NCI-H187 (cell line): ENCODE measurements around the gene DGUOK.

Source experiments
- DNase-seq, 2 experiments: peaks; one replicate each; lab custom pipeline; 2025; lab: John Stamatoyannopoulos, UW

Gene DGUOK

DNA sequence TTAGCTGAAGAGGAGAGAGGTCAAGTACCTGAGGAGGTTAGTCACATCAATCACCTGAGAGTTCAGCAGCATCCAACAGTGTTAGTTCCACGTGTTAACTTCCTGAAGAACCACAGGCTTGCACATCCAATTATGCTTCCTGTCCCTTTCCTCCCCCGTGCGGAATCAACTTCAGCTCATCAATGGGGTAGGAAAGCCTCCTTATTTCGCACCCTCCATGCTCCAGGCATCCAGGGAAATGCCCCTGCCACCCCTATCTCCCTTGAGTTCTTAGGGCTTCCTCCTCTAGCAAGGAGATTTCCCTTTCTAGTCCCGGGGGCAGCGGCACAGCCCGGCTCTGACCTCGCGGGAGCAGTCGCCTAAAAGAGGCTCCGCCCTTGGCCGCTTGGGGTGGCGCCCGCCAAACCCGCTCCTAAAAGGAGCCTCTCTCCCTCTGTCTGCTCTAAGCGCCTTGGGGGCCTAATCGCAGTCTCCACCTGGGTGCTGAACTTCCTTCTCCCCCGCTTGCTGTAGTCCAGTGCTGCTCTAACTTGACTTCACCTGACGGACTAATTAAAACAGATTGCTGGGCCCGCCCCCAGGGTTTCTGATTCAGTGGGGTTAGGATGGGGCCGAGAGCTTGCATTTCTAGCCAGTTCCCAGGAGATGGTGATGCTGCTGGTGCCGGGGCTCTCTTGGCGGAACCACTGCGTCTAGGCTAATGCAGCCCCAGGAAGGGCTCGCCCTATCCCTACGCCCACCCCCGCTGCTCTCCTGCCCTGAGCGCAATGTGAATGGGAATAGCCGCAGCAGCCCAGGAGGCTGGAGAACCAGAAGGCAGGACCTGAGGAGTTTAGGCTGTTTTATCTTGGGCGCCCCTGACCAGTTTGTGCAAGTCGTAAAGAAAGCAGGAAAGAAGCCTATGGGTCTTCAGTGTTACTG lies 54.7 kb downstream of the DGUOK start:
- no peak for DNase-seq

DNA sequence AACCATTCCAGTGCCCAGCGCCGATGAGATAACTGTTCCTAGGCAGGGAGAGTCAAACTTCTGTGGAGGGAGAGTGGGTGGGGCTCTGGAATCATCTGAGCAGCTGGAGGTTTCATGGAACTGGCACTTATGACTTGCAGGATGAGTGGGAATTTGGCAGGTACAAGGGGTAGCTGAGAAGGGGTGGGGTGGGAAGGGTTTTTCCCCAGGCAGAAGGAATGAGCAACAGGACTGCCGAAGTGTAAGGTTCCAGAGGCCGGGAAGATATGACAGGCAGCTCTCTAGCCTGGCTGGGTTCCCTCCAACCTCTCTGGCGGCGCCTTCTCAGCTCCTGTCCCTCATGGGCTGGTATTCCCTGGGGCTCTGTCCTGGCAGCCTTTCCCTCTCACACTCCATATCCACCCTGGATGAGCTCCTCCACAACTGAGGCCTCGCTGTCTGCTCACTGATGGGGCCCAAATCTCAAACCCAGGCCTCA lies 55.5 kb downstream of the DGUOK start:
- no peak for DNase-seq

DNA sequence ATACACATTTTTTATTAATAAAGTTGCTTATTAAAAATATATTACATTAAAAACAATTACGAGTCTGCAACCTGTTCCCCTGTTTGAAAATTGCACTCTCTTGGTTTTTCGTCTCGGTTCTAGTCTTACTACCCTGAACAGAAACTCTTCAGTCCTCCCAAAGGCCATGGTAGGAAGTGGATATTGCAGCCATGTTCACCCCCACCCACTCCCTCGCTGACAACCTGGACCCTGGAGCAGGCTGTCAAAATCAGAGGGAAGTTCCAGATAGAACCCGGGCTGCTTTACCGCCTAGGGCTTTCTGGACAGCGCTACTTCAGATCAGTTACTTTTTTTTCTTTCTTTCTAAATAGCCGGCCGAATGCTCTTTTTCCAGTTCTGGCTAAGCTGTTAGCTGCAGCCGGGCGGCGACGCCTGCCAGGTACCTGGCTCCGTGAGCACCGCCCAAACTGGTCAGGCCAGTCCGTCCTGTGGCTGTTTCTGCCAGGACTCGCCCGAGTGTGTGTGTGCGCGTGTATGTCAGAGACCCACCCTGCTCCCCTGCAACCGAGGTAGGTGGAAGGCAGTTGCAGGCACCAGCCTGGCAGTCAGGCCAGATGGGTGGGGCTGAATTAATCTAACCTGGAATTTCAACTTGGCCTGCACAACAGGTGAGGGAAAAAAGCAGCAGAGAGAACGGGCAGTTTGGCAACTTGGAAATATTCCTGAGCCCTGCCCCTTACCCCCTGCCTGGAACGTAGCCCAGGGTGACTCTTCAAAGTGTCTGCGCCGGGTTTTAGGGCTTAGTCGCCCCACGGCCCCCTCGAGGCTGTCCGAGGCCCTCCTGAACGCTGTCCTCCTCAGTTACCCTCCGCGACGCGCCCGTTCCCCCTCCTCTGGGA lies 56.9 kb downstream of the DGUOK start:
- DNase-seq, result no peak

DNA sequence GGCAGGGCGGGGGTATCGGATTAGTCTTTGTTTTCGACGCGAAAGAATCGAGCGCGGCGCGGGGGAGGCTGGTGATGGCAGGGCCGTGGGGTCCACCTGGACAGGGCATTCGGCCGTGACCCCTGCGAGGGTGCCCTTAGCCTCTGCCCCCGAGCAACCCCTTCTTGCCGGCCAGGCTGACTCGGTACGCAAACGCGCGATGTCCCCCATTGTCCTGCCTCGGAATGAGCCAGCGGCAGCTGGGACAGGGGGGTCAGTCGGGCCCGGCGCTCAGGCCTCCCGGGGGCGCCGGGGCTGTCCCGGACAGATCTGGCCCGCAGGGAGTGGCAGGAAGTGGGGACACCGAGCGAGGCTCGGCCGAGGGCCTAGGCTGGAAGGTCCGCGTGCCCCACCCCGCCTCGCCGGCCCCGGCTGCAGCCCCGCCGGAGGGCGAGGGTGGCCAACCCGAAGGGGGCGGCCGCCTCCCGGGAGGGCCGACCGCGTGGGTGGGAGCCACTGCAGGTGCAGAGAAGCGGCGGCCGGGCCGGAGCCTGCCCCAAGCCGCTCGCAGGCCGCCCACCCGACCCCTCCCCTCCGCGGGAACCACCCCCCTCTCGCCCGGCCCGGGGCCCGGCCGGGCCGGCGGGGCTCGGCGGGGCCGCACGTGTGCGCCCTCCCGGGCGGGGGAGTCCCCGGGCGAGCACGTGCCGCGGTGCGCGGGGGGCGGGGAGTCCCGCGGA lies 57.7 kb downstream of the DGUOK start, which contains the start of gene TET3:
TSS of gene TET3 (plus strand) at position 708 of the 719 bp plus-strand sequence. CDS start 1,494 bp downstream, outside the sequence.
- DNase-seq, result no peak

DNA sequence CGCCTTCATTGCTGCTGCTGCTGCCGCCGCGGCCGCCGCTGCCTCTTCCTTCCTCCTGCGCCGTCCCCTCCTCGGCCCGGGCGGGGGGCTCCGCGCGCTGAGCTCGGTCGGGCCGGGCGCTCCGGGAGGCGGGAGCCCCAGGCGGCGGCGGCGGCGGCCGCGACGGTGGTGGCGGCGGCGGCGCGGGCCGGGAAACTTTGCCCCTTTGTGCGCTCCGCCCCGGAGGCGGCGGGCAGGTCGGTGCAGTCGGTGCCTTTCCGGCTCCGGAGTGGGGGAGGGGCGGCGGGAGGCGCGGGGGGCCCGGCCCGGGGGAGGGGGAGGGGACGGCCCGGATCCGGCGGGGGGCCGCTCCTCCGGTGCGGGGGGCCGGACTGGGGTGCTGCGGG lies 58.2 kb downstream of the DGUOK start:
- DNase-seq, result no peak

DNA sequence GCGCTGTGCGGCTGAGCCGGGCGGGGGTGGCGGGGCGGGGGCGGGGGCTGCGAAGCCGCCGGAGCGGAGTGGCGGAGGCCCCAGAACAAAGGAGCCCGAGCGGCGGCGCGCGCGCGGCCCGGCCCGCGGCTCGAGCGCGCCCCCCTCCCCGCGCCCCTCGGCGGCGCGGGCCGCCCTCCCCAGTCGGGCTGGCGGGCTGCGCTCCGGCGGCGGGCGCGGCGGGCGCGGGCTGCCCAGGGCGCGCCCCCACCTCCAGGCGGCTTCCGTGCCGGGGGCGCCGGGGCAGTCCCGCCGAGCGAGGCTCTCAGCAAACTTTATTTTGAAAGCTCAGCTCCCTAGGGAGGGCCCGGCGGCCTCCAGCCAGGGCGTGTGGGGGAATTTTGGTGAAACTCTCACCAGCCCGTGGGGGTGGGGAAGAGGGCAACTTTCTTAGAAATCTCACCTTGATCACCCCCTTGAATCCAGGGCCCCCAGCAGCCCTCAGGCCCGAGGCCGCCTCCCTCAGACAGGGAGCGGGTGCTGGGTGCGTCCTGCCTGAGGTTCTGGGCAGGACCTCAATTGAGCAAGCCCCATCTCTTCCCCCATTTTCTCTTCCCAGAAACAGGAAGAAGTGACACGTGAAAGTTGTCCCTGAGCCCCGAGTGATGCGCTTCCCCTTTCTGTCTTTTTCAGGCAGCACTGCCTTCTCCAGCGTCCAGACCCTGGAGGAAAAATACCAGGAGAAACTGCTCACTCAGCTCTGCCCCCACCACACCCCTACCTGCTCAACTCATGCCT lies 58.8 kb downstream of the DGUOK start:
- no peak for DNase-seq

DNA sequence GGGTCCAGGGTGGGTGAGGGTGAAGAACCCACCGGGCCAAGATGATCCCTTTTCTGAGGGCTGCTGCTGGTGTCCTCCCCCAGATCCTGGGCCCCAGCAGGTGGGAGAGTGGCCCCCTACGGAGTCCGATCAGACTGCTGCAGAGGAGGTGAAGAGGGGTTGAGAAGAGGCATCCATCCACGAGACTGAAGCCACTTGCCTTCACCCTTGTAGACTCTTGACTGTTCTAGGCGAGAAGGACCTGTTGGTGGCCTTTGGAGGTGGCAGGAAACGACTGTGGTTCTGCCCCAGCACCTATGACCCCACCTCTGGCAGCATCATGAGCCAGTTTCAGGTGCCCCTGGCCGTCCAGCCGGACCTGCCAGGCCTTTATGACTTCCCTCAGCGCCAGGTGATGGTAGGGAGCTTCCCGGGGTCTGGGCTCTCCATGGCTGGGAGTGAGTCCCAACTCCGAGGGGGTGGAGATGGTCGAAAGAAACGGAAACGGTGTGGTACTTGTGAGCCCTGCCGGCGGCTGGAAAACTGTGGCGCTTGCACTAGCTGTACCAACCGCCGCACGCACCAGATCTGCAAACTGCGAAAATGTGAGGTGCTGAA lies 59.5 kb downstream of the DGUOK start:
- DNase-seq, result no peak

DNA sequence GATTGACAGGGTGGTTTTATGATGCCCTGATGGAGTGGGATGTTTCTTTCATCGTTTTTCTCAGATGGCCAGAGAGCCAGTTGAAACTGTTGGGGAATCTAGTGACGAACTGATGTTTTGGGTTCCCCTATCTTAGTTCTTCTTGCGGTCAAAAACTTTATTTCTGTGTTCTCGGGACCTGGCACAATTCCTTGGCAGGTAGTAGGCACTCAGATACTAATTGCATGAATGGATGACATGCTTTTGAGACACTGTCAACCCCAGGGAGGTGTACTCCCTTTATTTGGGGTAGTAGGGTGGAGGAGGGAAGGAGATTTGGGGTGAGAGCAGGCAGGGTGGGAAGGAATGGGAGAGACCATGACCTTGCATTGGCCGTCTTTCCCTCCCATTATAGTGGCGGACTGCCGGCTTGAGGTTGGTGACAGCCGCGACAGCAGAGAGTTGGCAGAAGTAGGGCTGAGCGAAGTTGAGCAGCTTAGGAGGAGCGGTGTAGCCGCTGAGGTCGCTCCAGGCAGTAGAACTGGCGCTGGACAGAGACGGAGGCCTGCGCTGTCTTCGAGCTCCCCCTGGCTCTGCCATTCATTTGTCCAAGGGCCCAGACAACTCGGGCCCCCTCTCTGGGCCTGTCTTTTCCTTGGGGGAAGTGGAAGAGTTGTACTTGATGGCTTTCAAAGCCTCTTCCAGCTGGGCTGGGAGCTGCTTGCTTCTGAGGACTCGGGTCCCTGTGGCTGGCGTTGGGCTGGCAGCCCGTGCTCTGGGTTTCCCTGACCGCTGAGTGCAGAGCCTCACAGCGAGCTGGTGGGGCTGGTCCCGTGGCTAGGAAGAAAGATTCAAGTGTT lies 60.6 kb downstream of the DGUOK start:
- DNase-seq, result no peak

DNA sequence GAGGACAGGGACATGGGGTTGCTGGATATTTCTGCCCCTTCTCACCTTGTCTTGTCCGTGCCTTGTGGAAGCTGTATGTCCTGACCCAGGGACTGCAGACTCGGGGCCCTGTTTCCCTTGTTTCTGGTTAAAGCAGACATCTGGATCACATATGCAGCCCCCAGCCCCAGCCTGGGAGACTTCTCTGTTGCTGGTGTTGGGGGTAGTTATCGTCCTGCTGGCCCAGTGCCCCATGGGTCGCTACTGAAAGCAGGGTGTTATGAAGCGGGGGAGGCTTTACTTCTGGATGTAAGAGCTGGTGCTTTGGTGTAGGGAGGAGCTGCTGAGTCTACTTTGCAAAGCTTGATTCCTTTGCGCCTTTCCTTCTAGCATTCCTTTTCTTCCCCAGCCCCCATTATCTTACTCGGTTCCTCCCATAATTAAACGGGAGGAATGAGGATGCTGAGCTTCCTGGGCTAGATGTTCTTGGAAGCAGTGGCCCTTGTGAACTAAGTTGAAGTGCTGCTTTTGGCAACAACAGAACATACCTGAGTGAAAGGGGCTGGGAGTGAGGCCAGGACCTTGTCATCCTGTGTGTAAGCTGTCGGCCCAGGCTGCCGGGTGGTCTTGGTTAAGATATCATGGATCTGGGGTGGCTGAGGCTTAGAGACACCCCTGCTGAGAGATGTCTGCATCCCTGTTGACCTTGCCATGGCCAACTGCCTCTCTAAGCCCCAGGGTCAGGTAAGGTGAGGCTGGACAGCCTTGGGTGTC lies 61.4 kb downstream of the DGUOK start:
- no peak for DNase-seq

DNA sequence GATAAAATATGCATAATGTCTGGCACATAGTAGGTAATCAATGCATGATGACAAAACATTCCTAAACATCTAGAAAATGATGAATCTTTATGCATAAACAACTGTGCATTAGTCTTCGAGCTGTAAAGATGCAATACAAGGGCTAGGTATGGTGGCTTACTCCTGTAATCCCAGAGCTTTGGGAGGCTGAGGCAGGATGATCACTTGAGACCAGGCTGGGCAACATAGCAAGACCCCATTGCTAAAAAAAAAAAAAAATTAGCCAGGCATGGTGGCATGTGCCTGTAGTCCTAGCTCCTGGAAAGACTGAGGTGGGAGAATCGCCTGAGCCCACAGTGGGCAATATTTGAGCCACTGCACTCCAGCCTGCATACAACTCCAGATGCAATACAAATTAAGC lies 63.3 kb downstream of the DGUOK start:
- DNase-seq, result no peak

DNA sequence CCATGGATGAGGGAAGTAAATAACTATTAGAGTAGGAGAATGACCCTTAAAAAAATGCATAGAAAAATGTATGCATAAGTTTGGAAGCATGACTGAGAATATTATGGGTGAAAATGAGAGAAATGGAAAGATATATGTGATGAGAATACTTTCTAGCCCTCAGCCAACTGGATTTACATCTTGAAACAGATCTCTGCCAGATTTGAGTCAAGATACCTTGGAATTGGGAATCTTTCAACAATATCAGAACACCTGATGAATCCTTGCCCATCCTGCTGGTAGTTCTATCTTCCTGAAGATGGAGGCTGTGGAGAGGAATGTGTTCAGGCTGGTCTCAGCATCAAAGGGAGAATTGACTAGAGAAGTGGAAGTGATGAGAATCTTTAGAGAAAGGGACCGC lies 63.9 kb downstream of the DGUOK start:
- DNase-seq, result no peak

DNA sequence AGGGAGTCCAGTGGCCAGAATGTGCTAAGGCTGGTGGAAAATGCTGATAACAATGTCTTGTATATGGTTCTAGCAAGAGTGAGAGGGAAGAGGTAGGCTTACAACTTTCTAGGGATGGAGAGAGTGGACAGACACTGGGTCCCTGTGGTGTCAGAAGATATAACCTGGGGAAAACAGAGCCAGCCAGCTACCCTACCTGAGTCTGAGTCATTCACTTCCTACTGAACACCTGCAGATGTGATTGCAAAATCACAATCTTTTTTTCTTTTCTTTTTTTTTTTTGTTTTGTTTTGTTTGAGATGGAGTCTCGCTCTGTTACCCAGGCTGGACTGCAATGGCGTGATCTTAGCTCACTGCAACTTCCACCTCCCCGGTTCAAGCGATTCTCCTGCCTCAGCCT lies 65.4 kb downstream of the DGUOK start:
- no peak for DNase-seq

DNA sequence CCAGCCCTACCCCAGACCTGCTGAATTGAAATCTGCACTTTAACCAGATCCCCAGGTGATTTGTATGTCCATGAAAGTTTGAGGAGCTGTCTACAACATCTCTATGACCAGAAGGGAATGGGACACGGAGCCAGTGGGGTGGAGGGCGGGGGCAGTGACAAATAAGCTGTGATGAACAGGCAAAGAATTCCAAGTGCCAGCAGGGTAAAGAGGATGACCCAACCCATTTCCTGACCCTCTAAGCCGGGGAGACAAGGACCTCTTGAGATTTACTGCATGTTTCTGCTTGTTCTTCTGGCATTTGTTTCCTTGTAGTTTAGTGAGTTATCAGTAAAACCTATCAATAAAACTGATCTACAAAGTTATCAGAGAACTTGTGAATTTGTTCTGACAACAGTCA lies 66.7 kb downstream of the DGUOK start:
- no peak for DNase-seq

DNA sequence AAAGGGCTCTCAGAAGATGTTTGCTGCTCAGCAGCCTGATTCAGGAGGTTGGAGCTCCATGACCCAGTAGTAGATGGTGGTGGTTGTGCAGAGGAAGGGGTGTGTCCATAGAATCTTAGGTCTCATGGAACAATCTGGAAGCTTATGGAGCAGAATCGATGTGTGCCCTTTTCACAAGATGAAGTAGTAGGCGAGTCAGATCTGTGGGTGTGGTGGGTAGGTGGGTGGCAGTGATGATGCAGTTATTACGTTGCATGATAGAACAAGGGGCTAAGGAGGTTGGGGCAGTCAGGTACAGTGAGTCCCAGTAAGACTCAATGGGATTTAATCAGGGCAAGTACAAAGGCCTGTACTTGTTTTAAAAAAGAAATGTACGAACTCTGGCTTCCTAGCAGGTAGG lies 67.1 kb downstream of the DGUOK start:
- DNase-seq, result no peak

DNA sequence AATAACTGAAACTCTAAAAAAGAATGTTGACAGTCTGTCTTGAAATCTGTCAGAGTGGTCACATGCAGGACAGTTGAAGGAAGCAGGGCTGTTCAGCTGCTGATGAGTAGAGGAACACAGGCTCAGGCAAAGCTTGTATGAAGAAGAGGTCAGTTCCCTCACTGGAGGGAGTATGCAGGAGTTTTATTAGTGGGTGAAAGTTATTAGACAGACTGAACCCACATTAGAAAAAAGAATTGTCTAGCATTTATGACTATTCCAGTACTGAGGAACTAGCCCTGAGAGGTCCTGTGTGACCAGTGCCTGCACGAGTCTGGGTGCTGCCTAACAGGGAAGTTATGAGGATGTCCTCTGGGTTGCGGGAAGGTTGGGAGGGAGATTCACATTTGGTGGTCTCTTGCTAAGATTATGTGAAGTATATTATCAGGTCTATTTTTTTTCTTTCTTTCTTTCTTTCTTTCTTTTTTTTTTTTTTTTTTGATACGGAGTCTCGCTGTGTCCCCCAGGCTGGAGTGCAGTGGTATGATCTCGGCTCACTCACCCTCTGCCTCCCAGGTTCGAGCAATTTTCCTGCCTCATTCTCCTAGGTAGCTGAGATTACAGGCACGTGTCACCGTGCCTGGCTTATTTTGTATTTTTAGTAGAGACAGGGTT lies 67.6 kb downstream of the DGUOK start:
- DNase-seq, result no peak

DNA sequence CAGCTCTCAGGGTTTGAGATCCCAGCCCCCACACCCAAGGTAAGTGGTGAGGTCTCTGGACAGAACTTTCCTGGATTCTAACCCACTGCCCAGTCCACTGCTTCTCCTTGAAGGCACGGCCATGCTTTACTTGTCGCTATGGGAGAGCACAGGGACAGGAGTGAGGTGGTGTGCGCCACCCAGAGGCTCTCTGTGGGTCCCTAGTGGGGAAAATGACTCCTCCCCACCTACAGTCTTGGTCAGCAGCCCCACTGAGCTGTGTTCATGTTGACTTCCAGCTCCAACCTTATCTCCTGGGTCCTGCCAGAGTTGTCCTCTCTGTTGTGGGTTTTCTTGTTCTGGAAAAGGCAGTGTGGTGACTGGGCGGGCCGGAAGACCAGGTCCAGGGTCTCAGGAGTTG lies 69.1 kb downstream of the DGUOK start:
- DNase-seq, result no peak

DNA sequence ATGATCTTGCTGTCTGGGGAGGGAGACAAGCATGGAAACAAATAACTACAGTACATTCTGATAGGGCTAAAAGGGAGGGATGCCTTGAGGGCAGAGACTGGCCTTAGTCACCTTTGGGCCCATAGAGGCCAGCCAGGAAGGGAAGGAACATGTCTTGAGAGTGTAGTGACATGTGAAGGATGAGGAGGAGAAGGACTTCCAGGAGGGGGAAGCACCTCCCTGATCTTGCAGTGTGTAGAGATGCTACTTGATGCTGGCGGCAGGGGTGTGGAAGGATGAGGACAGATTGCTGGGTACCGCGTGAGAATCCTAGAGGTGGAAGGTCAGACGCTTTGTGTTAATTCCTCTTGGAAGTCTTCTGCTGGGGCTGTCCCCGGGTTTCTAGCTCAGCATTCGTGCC lies 71.1 kb downstream of the DGUOK start:
- no peak for DNase-seq

DNA sequence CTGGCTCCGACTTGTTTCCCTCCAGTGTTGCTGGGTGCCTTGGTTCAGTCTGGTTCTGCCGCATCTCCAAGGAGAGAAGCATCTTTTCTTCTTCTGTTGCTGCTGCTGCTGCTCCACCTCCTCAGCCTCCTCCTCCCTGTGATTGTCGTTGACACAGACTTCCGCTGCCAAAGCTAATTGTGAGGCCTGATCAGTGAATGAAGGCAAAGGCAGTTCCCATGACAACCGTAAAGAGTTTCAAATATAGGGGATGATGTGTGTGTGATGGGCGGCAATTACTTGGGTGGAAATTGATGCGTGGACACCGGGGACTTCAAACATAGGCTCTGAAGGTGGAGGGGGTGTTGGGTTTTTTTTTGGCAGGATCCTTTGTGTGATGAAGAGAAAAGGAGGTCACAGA lies 71.8 kb downstream of the DGUOK start:
- DNase-seq, result no peak

DNA sequence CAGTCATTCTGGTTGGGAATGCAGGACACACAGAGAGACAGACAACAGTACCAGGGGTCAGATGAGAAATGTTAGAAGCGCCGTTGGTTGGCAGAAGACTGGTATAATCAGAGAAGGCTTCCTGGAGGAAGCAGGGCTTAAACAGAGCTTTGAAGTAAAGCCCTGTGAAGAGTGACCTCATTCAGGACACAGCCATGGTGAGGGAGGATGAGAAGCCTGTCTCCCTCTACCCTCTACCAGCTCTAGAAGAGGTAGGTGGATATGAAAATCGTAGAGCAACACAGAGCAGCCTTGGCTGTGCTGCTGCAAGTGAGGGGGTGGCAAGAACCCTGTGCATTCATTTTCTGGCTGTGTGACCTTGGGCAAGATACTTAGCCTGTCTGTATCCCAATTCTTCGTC lies 72.3 kb downstream of the DGUOK start:
- no peak for DNase-seq
